Lower lobe of right lung (tissue), 2 donors: ENCODE measurements around the gene NXN. TPM values are rescaled to one million over a fixed set of nuclear protein-coding genes. Genes with fewer than 3 reads are reported as not detected.

Experiments
- ATAC-seq, 2 donors: fragments of 200-7000 bp; cut with Tn5 transposase; one replicate each; pipeline ENCODE4 v1.9.1; 2020 to 2022; ENCODE audit warnings: mild to moderate bottlenecking in 2 of 2, moderate library complexity in 2 of 2
- DNase-seq: peaks from one replicate; pipeline ENCODE4 v3.0.0-alpha.2; 2020
- H3K27ac ChIP-seq: fragments of 200-600 bp; one replicate; pipeline ENCODE4 v1.8.0; 2022
- H3K27me3 ChIP-seq: fragments of 200-600 bp; one replicate; pipeline ENCODE4 v1.8.0; 2022; ENCODE audit warnings: low read depth
- H3K36me3 ChIP-seq: fragments of 200-600 bp; one replicate; pipeline ENCODE4 v1.8.0; 2022; ENCODE audit warnings: mild to moderate bottlenecking
- H3K4me1 ChIP-seq: fragments of 200-600 bp; one replicate; pipeline ENCODE4 v1.8.0; 2022
- H3K4me3 ChIP-seq: fragments of 200-600 bp; one replicate; pipeline ENCODE4 v1.8.0; 2022; ENCODE audit warnings: mild to moderate bottlenecking
- H3K9me3 ChIP-seq: fragments of 200-600 bp; one replicate; pipeline ENCODE4 v1.8.0; 2022
- intact Hi-C: fragments of 100-400 bp; cut with DNase I; formaldehyde crosslinking; loops from one replicate; pipeline ENCODE4 v1.11.0; 2022
- total RNA-seq: library from RNA; stranded (reverse); fragmentation: NEBNext Ultra II Directional; extraction: Animal tissue kit (Norgen Biotek cat#: 25700); gene quantifications from one replicate; pipeline ENCODE4 v1.2.1, GENCODE V29; 2021
- TF ChIP-seq, protein P1 (sequence below): fragments of 200-600 bp; IDR thresholded peaks from one replicate; pipeline ENCODE4 v1.8.0; 2022; ENCODE audit warnings: antibody characterized with exemption, mild to moderate bottlenecking
- donor health status: DM: no; HTN: yes; CAD: no; lungs with severe emphysema.

Gene NXN
- total RNA-seq, 1 donor from 2014 or later, result 42.6 TPM

- no peaks in the 10 kb centered on the region for H3K27me3 ChIP-seq
- no peak overlapping the region for H3K27ac ChIP-seq
- no peak for DNase-seq
- TF ChIP-seq, protein P1, sequence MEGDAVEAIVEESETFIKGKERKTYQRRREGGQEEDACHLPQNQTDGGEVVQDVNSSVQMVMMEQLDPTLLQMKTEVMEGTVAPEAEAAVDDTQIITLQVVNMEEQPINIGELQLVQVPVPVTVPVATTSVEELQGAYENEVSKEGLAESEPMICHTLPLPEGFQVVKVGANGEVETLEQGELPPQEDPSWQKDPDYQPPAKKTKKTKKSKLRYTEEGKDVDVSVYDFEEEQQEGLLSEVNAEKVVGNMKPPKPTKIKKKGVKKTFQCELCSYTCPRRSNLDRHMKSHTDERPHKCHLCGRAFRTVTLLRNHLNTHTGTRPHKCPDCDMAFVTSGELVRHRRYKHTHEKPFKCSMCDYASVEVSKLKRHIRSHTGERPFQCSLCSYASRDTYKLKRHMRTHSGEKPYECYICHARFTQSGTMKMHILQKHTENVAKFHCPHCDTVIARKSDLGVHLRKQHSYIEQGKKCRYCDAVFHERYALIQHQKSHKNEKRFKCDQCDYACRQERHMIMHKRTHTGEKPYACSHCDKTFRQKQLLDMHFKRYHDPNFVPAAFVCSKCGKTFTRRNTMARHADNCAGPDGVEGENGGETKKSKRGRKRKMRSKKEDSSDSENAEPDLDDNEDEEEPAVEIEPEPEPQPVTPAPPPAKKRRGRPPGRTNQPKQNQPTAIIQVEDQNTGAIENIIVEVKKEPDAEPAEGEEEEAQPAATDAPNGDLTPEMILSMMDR, result no peak
- intact Hi-C loops, result no loop called here
- H3K9me3 ChIP-seq, result no peaks in the 10 kb centered on the region
- no peaks in the 10 kb centered on the region for H3K36me3 ChIP-seq
- H3K4me3 ChIP-seq, result no peak overlapping the region
- peaks cover 11% of the 10 kb centered on the region for H3K4me1 ChIP-seq
- no peak for ATAC-seq
These were observed 13.4 kb upstream of the NXN start for GRCh38 chr17:992933-993332.

DNA sequence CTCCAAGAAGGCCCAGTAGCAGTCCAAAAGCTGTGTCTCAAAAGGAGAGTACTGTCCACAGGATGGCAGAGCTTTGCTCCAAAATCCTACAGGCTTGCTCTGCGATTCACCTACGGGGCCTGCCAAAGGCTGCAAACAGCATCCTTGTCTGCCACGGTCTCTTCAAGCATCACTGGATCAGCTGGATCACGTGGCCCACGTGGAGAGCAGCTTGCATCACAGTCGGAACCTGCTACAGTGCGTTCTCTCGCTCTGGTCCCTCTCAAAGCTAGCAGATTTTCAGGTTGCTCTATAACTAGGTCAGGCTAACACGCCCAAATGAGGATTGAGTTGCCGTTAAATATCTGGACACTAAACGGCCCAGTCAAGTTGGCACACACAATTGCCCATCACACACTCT is 9.0 kb upstream of the NXN start:
- intact Hi-C loops, result no loop called here
- H3K9me3 ChIP-seq, result no peaks in the 10 kb centered on the region
- H3K27me3 ChIP-seq, result no peaks in the 10 kb centered on the region
- H3K27ac ChIP-seq, result no peak overlapping the region
- H3K4me3 ChIP-seq, result no peak overlapping the region
- TF ChIP-seq, protein P1, result no peak
- no peak for DNase-seq
- no peaks in the 10 kb centered on the region for H3K4me1 ChIP-seq
- ATAC-seq, result no peak
- no peaks in the 10 kb centered on the region for H3K36me3 ChIP-seq

GRCh38 chr17:987931-988330 is 8.4 kb upstream of the NXN start:
- TF ChIP-seq, protein P1, result no peak
- intact Hi-C loops, result no loop called here
- H3K4me3 ChIP-seq, result no peak overlapping the region
- H3K27me3 ChIP-seq, result no peaks in the 10 kb centered on the region
- ATAC-seq, result no peak
- H3K27ac ChIP-seq, result no peak overlapping the region
- H3K4me1 ChIP-seq, result no peaks in the 10 kb centered on the region
- no peak for DNase-seq
- no peaks in the 10 kb centered on the region for H3K9me3 ChIP-seq
- no peaks in the 10 kb centered on the region for H3K36me3 ChIP-seq

DNA sequence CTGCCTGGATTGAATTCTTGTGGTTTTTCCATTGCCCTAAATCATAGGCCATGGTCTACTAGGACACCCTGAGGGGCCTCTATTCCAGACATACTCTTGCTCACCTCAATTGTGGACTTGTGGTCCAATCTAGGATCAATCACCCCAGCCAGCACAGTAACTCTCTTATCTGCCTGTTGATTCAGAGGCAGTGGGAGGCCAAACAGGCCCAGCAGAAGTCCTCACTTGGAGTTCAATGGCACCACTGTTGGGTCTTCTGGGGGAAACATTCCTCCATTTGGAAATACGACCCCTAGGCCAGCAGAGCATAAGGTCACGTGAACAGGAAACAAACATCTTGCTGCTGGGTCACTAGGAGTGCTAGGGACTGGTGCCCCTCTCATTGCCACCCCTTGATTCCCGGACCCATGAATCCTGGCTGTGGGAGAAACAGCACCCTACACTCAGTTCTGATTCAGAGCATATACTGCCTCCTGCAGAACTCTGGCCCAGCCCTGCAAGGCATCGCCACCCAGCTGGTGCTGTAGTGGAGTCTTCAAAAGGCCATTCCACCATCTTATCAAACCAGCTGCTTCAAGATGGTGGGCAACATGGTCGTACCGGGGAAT is 6.8 kb upstream of the NXN start:
- H3K36me3 ChIP-seq, result no peaks in the 10 kb centered on the region
- ATAC-seq (no peak), DNase-seq (no peak)
- H3K27ac ChIP-seq, result no peak overlapping the region
- no peak overlapping the region for H3K4me3 ChIP-seq
- no peaks in the 10 kb centered on the region for H3K9me3 ChIP-seq
- TF ChIP-seq, protein P1, result no peak
- intact Hi-C loops, result no loop called here
- H3K27me3 ChIP-seq, result no peaks in the 10 kb centered on the region
- peaks cover under 1% of the 10 kb centered on the region for H3K4me1 ChIP-seq

DNA sequence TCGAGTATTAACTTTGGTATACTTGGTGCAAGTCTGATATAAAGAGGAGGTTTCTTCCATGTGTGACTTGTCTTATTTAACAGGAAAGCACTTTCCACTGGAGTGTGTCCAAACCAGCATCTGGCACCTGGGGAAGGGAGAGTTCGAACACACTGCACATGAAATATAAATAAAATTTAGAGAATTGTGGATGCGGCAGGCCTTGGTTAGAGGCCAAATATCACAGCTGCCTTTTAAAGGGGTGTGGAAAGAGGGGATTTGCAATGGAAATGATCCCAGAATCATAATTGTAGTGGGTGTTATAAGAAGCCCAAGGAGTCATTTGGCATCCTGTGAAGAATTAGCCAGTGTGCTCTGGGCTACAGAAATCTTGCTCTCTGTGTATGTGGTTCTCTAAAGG is 4.3 kb upstream of the NXN start:
- Histone ChIP-seq H3K9me3 (no peaks in the 10 kb centered on the region), H3K36me3 (no peaks in the 10 kb centered on the region), H3K4me3 (no peak overlapping the region), H3K27ac (no peak overlapping the region), H3K4me1 (peaks cover 17% of the 10 kb centered on the region), H3K27me3 (no peaks in the 10 kb centered on the region)
- intact Hi-C loops, result no loop called here
- ATAC-seq, result no peak
- TF ChIP-seq, protein P1, result no peak
- no peak for DNase-seq

DNA sequence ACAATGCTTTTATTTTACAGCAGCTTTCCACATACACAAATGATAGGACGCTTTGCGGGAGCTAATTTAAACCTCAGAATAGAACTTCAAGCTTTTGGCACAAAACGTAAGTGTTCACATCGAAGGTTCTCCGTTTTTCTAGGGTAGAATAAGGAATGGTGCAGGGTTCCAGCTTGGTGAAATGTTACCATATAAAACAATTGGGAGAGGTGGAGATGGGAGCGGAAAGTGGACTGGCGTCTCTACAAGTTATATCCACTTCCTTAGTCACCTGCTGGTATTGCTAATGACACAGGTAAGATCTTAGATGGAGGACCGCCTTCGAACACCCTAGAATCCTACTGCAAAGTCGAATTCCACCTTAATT is 1.7 kb upstream of the NXN start:
- intact Hi-C loops, result no loop called here

More for the DNA sequence above, 1.7 kb upstream of the NXN start:
- no peak overlapping the region for H3K27ac ChIP-seq
- H3K4me1 ChIP-seq, result peaks cover 34% of the 10 kb centered on the region
- TF ChIP-seq, protein P1, result no peak
- ATAC-seq, result no peak
- no peak overlapping the region for H3K4me3 ChIP-seq
- no peaks in the 10 kb centered on the region for H3K27me3 ChIP-seq
- no peaks in the 10 kb centered on the region for H3K36me3 ChIP-seq
- H3K9me3 ChIP-seq, result no peaks in the 10 kb centered on the region
- no peak for DNase-seq
